GM10248 (cell line): ENCODE data around the gene ZDHHC13.

Experiments used
- CTCF ChIA-PET: fragments of 300-600 bp; sonication (Branson Sonifier 250); formaldehyde crosslinking; extraction: SDS; loops from one replicate; lab custom pipeline; 2021; ENCODE audit warnings: antibody characterized with exemption; lab: Yijun Ruan, JAX
- POLR2A ChIA-PET: fragments of 350-650 bp; sonication (Branson Sonifier 250); formaldehyde crosslinking; extraction: SDS; loops from one replicate; lab custom pipeline; 2020; ENCODE audit warnings: antibody characterized with exemption; lab: Yijun Ruan, JAX
- DNase-seq: peaks from one replicate; pipeline ENCODE4 v3.0.0; 2012; ENCODE audit errors: extremely low spot score
- TF ChIP-seq, protein P1 (sequence below): IDR thresholded peaks from 2 replicates; pipeline ENCODE4 v1.5.1; 2012; ENCODE audit warnings: mild to moderate bottlenecking, low read depth; ENCODE audit errors: extremely low read depth, missing control alignments, control extremely low read depth

ZDHHC13 gene

DNA sequence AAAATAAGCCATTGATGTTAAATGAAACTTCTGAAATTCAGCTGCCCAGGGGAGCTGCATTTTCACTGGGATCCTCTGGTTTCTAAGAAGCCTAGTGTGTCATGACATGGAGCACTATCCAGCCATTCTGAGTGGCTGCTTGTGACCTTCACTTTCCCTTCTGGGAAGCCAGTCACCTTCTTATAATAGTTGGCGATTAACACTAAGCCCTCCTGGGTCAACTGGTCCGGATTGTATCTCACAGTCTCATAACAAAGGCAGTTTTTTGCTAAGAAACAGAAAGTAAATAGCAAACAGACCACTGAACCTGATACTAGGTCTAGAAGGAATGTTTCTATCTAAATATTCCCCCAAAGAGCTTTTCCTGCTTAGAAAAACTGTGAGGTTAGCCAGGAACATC lies 76.9 kb downstream of the ZDHHC13 start:
- POLR2A ChIA-PET = interaction anchor here (0.6 kb wide), 1 partner anchor 481 kb away, joined by 3 read pairs; no protein-coding TSS in a partner anchor
- DNase-seq = no peak
- TF ChIP-seq, protein P1, sequence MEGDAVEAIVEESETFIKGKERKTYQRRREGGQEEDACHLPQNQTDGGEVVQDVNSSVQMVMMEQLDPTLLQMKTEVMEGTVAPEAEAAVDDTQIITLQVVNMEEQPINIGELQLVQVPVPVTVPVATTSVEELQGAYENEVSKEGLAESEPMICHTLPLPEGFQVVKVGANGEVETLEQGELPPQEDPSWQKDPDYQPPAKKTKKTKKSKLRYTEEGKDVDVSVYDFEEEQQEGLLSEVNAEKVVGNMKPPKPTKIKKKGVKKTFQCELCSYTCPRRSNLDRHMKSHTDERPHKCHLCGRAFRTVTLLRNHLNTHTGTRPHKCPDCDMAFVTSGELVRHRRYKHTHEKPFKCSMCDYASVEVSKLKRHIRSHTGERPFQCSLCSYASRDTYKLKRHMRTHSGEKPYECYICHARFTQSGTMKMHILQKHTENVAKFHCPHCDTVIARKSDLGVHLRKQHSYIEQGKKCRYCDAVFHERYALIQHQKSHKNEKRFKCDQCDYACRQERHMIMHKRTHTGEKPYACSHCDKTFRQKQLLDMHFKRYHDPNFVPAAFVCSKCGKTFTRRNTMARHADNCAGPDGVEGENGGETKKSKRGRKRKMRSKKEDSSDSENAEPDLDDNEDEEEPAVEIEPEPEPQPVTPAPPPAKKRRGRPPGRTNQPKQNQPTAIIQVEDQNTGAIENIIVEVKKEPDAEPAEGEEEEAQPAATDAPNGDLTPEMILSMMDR = no peak
- CTCF ChIA-PET = no interaction called here

DNA sequence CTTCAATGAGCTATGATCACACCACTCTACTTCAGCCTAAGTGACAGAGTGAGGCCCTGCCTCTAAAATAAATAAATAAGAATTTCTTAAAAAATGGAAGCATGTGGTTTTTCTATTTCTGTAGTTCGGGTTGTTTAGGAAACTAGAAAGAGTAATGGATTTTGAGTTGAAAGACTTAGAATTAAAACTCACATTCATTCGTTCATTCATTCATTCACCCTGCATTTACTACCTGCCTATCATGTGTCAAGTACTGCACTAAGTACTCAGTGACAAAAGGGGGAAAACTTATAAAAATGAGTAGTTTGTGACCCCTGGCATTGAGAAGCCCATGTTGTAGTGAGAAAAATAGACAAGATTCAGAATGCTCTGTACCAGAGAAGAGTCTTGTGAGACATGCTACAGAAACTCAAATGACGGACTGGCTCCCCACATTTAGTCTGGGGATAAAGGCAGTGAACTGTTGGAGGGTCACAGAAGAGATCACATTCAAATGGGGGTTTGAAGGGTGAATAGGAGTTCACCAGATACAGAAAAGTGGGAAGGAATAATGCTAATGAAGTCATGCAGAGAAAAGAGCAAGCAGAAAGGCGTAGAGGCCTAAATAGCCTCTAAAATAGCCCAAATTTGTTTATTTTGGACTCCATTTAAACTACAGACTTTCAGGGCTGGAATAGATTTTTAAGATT lies 77.8 kb downstream of the ZDHHC13 start:
- TF ChIP-seq, protein P1 = no peak
- POLR2A ChIA-PET = interaction anchor here (0.6 kb wide), 1 partner anchor 480 kb away, joined by 3 read pairs; no protein-coding TSS in a partner anchor
- CTCF ChIA-PET = no interaction called here
- DNase-seq = no peak

DNA sequence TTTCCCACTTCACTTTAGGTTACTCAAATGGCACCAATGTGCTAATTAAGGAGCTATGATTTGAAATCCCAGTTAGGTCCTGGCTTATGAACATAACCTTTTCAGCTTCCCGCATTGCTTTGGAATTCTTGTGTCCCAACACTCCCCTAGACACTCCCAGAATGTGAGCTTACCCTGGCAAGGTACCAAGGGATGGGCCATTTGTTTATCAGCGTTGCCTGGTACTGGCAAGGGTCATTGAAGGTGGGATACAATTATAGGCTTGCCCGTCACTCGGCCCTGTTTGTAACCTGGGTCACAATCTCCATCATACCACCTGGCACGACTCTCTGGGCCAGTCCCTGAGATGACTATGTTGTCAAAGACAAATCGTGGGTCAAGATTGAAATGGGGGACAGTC lies 79.5 kb downstream of the ZDHHC13 start:
- CTCF ChIA-PET = no interaction called here
- DNase-seq = no peak
- TF ChIP-seq, protein P1 = no peak
- POLR2A ChIA-PET = no interaction called here

DNA sequence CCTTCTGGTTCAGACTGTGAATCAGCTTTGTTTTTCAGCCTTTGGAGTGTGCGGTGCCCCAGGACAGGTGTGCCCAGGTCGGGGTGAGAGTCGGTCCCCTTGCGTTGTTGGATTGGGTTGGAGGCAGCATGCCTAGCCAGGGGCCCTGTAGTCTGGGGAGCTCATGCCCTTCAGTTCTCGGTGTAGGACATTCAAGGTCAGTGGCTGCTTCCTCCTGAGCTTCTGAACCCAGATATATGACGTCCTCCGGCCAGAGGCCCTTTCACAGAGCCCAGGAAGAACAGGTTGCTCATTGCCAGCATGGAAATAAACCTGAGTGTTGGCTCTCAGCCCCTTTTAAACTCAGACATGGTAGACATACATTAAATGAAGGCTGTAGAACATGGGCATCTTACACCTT lies 82.1 kb downstream of the ZDHHC13 start:
- no peak for DNase-seq
- ChIA-PET POLR2A (no interaction called here), CTCF (interaction anchor here (0.7 to 1.3 kb wide), 3 partner anchors 14 to 122 kb away, joined by 3 read pairs; no protein-coding TSS in a partner anchor)
- TF ChIP-seq, protein P1 = no peak

- no peak for DNase-seq
- CTCF ChIA-PET = interaction anchor here (1.2 to 1.6 kb wide), 2 partner anchors 13 to 21 kb away, joined by 3 to 4 read pairs; no protein-coding TSS in a partner anchor
Measured at GRCh38 chr11:19199771-19200170, 82.8 kb downstream of the ZDHHC13 start.

GRCh38 chr11:19200410-19201201 lies 83.6 kb downstream of the ZDHHC13 start:
- CTCF ChIA-PET = interaction anchor here (1.2 to 1.6 kb wide), 2 partner anchors 14 to 21 kb away, joined by 3 to 4 read pairs; no protein-coding TSS in a partner anchor
- TF ChIP-seq, protein P1 = no peak

More at GRCh38 chr11:19199771-19200170, 82.8 kb downstream of the ZDHHC13 start:
- TF ChIP-seq, protein P1 = no peak
- POLR2A ChIA-PET = no interaction called here

More at GRCh38 chr11:19200410-19201201, 83.6 kb downstream of the ZDHHC13 start:
- POLR2A ChIA-PET = no interaction called here
- DNase-seq = no peak
